ENCODE results near the gene TANC1. TPM values are rescaled to one million over a fixed set of nuclear protein-coding genes. Genes with fewer than 3 reads are reported as not detected.

TANC1 gene
- total RNA-seq, 1 donor from 2014 or later = 56.9 TPM

DNA sequence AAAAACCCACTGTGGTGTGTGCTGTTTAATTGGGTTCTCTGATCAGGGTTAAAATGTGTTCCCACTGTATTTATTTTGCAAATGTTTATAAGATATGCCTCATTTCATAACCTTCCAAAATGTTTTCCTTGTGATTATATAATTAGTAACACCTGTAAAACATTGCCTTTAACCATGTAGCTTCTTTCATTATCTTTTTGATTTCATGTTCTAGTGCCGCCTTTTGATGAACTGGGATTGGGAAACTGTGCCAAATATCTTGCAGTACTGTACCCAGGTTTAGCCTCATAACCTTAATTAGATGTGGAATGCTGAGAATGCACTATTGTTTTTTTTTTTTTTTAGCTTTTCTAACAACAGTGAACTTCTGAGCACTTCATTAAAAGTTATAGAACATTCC lies 96.9 kb downstream of the TANC1 start:
- TF ChIP-seq, protein P1, sequence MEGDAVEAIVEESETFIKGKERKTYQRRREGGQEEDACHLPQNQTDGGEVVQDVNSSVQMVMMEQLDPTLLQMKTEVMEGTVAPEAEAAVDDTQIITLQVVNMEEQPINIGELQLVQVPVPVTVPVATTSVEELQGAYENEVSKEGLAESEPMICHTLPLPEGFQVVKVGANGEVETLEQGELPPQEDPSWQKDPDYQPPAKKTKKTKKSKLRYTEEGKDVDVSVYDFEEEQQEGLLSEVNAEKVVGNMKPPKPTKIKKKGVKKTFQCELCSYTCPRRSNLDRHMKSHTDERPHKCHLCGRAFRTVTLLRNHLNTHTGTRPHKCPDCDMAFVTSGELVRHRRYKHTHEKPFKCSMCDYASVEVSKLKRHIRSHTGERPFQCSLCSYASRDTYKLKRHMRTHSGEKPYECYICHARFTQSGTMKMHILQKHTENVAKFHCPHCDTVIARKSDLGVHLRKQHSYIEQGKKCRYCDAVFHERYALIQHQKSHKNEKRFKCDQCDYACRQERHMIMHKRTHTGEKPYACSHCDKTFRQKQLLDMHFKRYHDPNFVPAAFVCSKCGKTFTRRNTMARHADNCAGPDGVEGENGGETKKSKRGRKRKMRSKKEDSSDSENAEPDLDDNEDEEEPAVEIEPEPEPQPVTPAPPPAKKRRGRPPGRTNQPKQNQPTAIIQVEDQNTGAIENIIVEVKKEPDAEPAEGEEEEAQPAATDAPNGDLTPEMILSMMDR (conservative IDR thresholded peaks at IDR 0.05) = no peak
- peak overlapping the region; percentile 87 for H3K27ac Mint-ChIP-seq
- H3K27me3 Mint-ChIP-seq = no peaks in the 10 kb centered on the region
- peak overlapping the region; percentile 70 for H3K4me3 Mint-ChIP-seq
- no peaks in the 10 kb centered on the region for H3K9me3 Mint-ChIP-seq
- H3K36me3 Mint-ChIP-seq = peaks cover 8% of the 10 kb centered on the region
- no peak for DNase-seq (ENCODE audit: extremely low spot score, unreplicated experiment)
- peaks cover 42% of the 10 kb centered on the region for H3K4me1 Mint-ChIP-seq (ENCODE audit: unreplicated experiment)

DNA sequence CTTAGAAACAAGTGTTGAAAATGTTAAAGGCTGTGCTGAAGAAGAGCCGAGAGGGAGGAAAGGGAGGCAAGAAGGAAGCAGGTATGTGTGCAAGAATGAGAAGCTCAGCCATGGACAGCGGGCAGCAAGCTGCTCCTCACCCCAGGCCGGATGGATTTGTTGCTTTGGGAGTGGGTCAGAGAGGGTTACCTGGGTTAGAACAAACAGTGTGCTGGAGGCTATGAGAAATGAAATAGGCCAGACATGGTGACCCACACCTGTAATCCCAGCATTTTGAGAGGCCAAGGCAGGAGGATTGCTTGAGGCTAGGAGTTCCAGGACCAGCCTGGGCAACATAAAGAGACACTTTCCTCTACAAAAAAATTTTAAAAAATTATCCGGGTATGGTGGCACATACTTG lies 97.5 kb downstream of the TANC1 start:
- TF ChIP-seq, protein P1 (conservative IDR thresholded peaks at IDR 0.05) = no peak
- Mint-ChIP-seq H3K9me3 (no peaks in the 10 kb centered on the region), H3K27ac (peak overlapping the region; percentile 87), H3K4me1 (ENCODE audit: unreplicated experiment) (peaks cover 40% of the 10 kb centered on the region), H3K27me3 (no peaks in the 10 kb centered on the region), H3K36me3 (peaks cover 5% of the 10 kb centered on the region), H3K4me3 (no peak overlapping the region)
- DNase-seq (ENCODE audit: extremely low spot score, unreplicated experiment) = no peak

DNA sequence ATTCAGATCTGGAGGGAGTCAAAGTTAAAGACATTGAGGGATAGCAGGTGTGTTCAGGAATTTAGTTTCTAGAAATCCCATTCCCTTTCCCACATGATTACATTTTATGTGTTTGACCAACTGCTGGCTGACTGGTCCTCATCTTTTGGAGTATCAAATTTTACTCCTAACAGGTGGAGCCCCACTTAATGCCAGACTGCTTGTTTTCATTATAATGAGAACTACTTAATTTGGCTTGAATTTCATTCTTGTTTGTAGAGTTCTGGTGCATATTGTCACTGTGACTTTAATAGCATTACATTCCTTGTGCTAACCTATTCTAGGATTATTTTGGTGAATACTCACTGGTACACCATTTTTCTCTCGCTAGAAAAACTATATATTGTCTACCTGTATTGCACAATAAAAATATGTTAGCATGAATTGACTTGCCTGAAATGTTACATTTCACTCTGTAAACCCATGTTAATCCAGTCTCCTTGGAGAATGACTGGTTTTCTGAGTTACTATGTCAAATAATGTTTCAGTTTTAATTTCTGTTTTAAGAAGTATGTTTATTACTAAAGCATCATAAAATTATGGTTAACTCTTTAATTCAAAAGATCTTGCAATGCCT lies 98.2 kb downstream of the TANC1 start:
- H3K36me3 Mint-ChIP-seq = peaks cover 7% of the 10 kb centered on the region
- no peak overlapping the region for H3K27ac Mint-ChIP-seq
- H3K9me3 Mint-ChIP-seq = no peaks in the 10 kb centered on the region
- TF ChIP-seq, protein P1 (conservative IDR thresholded peaks at IDR 0.05) = no peak
- no peak overlapping the region for H3K4me3 Mint-ChIP-seq
- DNase-seq (ENCODE audit: extremely low spot score, unreplicated experiment) = no peak
- peaks cover 39% of the 10 kb centered on the region for H3K4me1 Mint-ChIP-seq (ENCODE audit: unreplicated experiment)
- no peaks in the 10 kb centered on the region for H3K27me3 Mint-ChIP-seq

DNA sequence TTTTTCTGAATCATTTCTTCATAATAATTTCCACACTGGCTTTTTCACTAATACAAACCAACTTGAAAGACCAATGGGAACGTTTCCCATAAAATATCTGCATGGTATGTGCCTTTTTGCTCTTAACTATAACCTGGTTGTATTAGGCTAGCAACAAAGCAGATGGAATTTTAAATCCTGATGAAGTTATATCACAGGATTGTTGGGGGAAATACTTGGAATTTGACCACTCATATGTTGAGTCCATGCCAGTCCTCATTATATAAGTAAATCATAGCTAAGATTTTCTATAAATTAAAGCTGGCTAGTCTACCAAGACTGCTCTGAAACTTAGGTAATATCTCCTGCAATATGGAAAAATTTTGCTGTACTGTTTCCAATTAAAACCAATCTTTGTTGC lies 99.5 kb downstream of the TANC1 start:
- peaks cover 42% of the 10 kb centered on the region for H3K4me1 Mint-ChIP-seq (ENCODE audit: unreplicated experiment)
- no peak overlapping the region for H3K27ac Mint-ChIP-seq

DNA sequence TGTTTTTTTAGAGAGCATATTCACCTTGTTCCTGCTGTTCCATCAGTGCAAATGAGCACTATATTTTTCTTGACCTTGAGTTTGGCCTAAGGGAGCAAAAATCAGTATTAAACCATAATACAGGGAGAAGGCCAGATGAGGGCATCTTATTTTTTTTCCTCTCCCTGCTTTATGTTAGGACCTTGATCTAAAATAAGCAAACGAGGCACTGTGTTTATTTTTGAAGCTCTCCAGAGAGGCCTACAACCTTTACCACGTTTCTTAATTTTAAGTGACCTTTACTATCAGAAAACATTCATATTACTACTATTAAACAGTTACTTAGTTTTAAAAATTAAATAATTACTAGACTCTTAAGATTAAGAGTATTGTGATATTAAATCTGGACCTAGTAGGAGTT lies 100.8 kb downstream of the TANC1 start:
- peaks cover 8% of the 10 kb centered on the region for H3K36me3 Mint-ChIP-seq
- peaks cover 34% of the 10 kb centered on the region for H3K4me1 Mint-ChIP-seq (ENCODE audit: unreplicated experiment)
- H3K9me3 Mint-ChIP-seq = no peaks in the 10 kb centered on the region
- TF ChIP-seq, protein P1 (conservative IDR thresholded peaks at IDR 0.05) = no peak
- DNase-seq (ENCODE audit: extremely low spot score, unreplicated experiment) = no peak
- H3K27me3 Mint-ChIP-seq = no peaks in the 10 kb centered on the region
- no peak overlapping the region for H3K4me3 Mint-ChIP-seq
- H3K27ac Mint-ChIP-seq = no peak overlapping the region

More for the DNA sequence above, 99.5 kb downstream of the TANC1 start:
- TF ChIP-seq, protein P1 (conservative IDR thresholded peaks at IDR 0.05) = no peak
- Mint-ChIP-seq H3K36me3 (peaks cover 8% of the 10 kb centered on the region), H3K4me3 (no peak overlapping the region), H3K9me3 (no peaks in the 10 kb centered on the region), H3K27me3 (no peaks in the 10 kb centered on the region)
- DNase-seq (ENCODE audit: extremely low spot score, unreplicated experiment) = no peak
